ENCODE results near the gene CHRND. TPM values are rescaled to one million over a fixed set of nuclear protein-coding genes. Genes with fewer than 3 reads are reported as not detected.

CHRND gene
- 100 to 1,000 TPM in 1 of 4 donors, 10 to 100 TPM in 3; 49.1 to 119 (median 81.1) TPM for total RNA-seq

- peak; percentile 49 to 55 for ATAC-seq
- intact Hi-C loops (cut with DNase I; ENCODE audit: low total_unique reads), result loop anchor here (2.0 to 10.0 kb wide), 2 partner anchors 25 to 211 kb away; partner anchors contain the start of genes EIF4E2 and TIGD1
- TF ChIP-seq POLR2A (IDR thresholded peaks at IDR 0.05), result peak; percentile 40 to 43
- TF ChIP-seq CTCF (IDR thresholded peaks at IDR 0.05 in 4 of 5, conservative IDR thresholded peaks at IDR 0.05 in 1 of 5), result no peak
- peak; percentile 80 to 91 for DNase-seq
- Histone ChIP-seq H3K4me1 (peaks cover 49 to 51% of the 10 kb centered on the region in 2 donors), H3K9me3 (no peaks in the 10 kb centered on the region), H3K36me3 (no peaks in the 10 kb centered on the region), H3K27me3 (peaks cover 0 to 7% (median 0%) of the 10 kb centered on the region in 3 donors), H3K27ac (peak within 1 kb of the TSS; percentile 90 to 97 (median 94)), H3K4me3 (peak within 1 kb of the TSS; percentile 30 to 63 (median 44))
- in situ Hi-C loops (cut with MboI; ENCODE audit: low sequenced_read_pairs in 4 of 4), result no loop called here
Observed at GRCh38 chr2:232525791-232526371, at the start of gene CHRND. TSS of gene CHRND (plus strand) at chr2:232526160. CDS start at chr2:232526216, 56 bp downstream.

GRCh38 chr2:232476791-232477190 lies 49.2 kb upstream of the CHRND start:
- no peaks in the 10 kb centered on the region for H3K9me3 ChIP-seq
- no peak overlapping the region for H3K4me3 ChIP-seq
- no peak for ATAC-seq
- H3K27ac ChIP-seq, result no peak overlapping the region
- intact Hi-C loops (cut with DNase I; ENCODE audit: low total_unique reads) (no loop called here), in situ Hi-C loops (cut with MboI; ENCODE audit: low sequenced_read_pairs in 4 of 4) (no loop called here)
- TF ChIP-seq CTCF (IDR thresholded peaks at IDR 0.05 in 4 of 5, conservative IDR thresholded peaks at IDR 0.05 in 1 of 5) (no peak), POLR2A (IDR thresholded peaks at IDR 0.05) (no peak)
- no peaks in the 10 kb centered on the region for H3K4me1 ChIP-seq
- no peaks in the 10 kb centered on the region for H3K36me3 ChIP-seq
- peak in 1 of 2 donors; percentile 3 for DNase-seq
- H3K27me3 ChIP-seq, result peaks cover 0 to 2% (median 0%) of the 10 kb centered on the region in 3 donors

GRCh38 chr2:232477751-232478510 lies 48.0 kb upstream of the CHRND start:
- Histone ChIP-seq H3K36me3 (no peaks in the 10 kb centered on the region), H3K27ac (no peak overlapping the region), H3K27me3 (peaks cover 0 to 5% (median 0%) of the 10 kb centered on the region in 3 donors), H3K4me3 (no peak overlapping the region), H3K9me3 (no peaks in the 10 kb centered on the region), H3K4me1 (no peaks in the 10 kb centered on the region)
- no peak for TF ChIP-seq POLR2A (IDR thresholded peaks at IDR 0.05)
- TF ChIP-seq CTCF (IDR thresholded peaks at IDR 0.05 in 4 of 5, conservative IDR thresholded peaks at IDR 0.05 in 1 of 5), result no peak
- intact Hi-C loops (cut with DNase I; ENCODE audit: low total_unique reads), result no loop called here
- in situ Hi-C loops (cut with MboI; ENCODE audit: low sequenced_read_pairs in 4 of 4), result no loop called here
- ATAC-seq, result no peak
- peak in 1 of 2 donors; percentile 8 for DNase-seq

GRCh38 chr2:232478571-232479340 lies 47.2 kb upstream of the CHRND start:
- TF ChIP-seq POLR2A (IDR thresholded peaks at IDR 0.05) (no peak), CTCF (IDR thresholded peaks at IDR 0.05 in 4 of 5, conservative IDR thresholded peaks at IDR 0.05 in 1 of 5) (no peak)
- DNase-seq, result no peak
- H3K4me1 ChIP-seq, result no peaks in the 10 kb centered on the region
- H3K4me3 ChIP-seq, result no peak overlapping the region
- ATAC-seq, result no peak
- no peaks in the 10 kb centered on the region for H3K9me3 ChIP-seq
- peaks cover 0 to 5% (median 3%) of the 10 kb centered on the region in 3 donors for H3K27me3 ChIP-seq
- H3K36me3 ChIP-seq, result no peaks in the 10 kb centered on the region
- in situ Hi-C loops (cut with MboI; ENCODE audit: low sequenced_read_pairs in 4 of 4), result no loop called here
- no peak overlapping the region for H3K27ac ChIP-seq
- intact Hi-C loops (cut with DNase I; ENCODE audit: low total_unique reads), result no loop called here
